ENCODE results near the gene CELF1. TPM values are rescaled to one million over a fixed set of nuclear protein-coding genes. Genes with fewer than 3 reads are reported as not detected.

CELF1 gene
- total and polyA plus RNA-seq, 2 donors (not counting 1 experiment from before 2014, with no cell fraction given) = 52.0 to 153 TPM

GRCh38 chr11:47417712-47418111, 135.2 kb downstream of the CELF1 start:
- intact Hi-C loops (cut with micrococcal nuclease) = no loop called here
- Histone ChIP-seq H3K27ac (ENCODE audit: low read length in 2 of 2) (no peak overlapping the region), H3K36me3 (replicated peaks in 1 of 2; ENCODE audit: control extremely low read depth in 1 of 2, control insufficient read depth in 1 of 2, extremely low read depth in 1 of 2, insufficient read depth in 2 of 2, low read length in 1 of 2) (peaks cover 0 to 55% of the 10 kb centered on the region in 2 experiments), H2AFZ (ENCODE audit: insufficient read depth, low read depth, low read length, poor library complexity, severe bottlenecking) (no peak overlapping the region), H3K4me3 (ENCODE audit: control extremely low read depth in 1 of 5, extremely low read depth in 1 of 5, insufficient read depth in 1 of 5, low read depth in 2 of 5, low read length in 4 of 5) (no peak overlapping the region), H3K27me3 (replicated peaks in 1 of 4; ENCODE audit: control extremely low read depth in 1 of 4, control insufficient read depth in 3 of 4, insufficient read depth in 4 of 4, low read length in 3 of 4) (no peaks in the 10 kb centered on the region), H3K79me2 (ENCODE audit: control insufficient read depth, insufficient read depth, low read length) (no peaks in the 10 kb centered on the region), H3K4me1 (ENCODE audit: control insufficient read depth in 2 of 2, insufficient read depth in 2 of 2, low read length in 2 of 2) (no peaks in the 10 kb centered on the region), H3K9ac (ENCODE audit: low read length) (no peak overlapping the region), H3K4me2 (replicated peaks; ENCODE audit: low read depth, low read length, poor library complexity, severe bottlenecking) (no peak overlapping the region), H4K20me1 (ENCODE audit: control insufficient read depth, insufficient read depth, low read length, poor library complexity, severe bottlenecking) (no peaks in the 10 kb centered on the region), H3K9me3 (ENCODE audit: control extremely low read depth in 1 of 3, control insufficient read depth in 2 of 3, insufficient read depth in 1 of 3, low read length in 2 of 3) (no peaks in the 10 kb centered on the region)
- Mint-ChIP-seq H3K4me3 (no peak overlapping the region), H3K4me1 (no peaks in the 10 kb centered on the region), H3K27me3 (no peaks in the 10 kb centered on the region), H3K27ac (no peak overlapping the region), H3K9me3 (ENCODE audit: insufficient read depth) (no peaks in the 10 kb centered on the region)
- POLR2A ChIA-PET = interaction anchor here (1.2 kb wide), 1 partner anchor 71 kb away, joined by 3 read pairs; no protein-coding TSS in a partner anchor
- ATAC-seq (ENCODE audit: low read depth) (no peak), DNase-seq (no peak)
- CTCF ChIA-PET = interaction anchor here (1.7 kb wide), 1 partner anchor 45 kb away, joined by 4 read pairs; no protein-coding TSS in a partner anchor
- WGBS (ENCODE audit: insufficient coverage) = 100% methylated on average over 6 of the region's 6 CpGs
- TF ChIP-seq EZH2 (IDR thresholded peaks at IDR 0.05; ENCODE audit: borderline replicate concordance, insufficient read depth, low read depth, low read length, poor library complexity, severe bottlenecking) (no peak), CTCF (IDR thresholded peaks at IDR 0.05) (no peak)

GRCh38 chr11:47415949-47416472, 136.9 kb downstream of the CELF1 start:
- Histone ChIP-seq H3K4me1 (ENCODE audit: control insufficient read depth in 2 of 2, insufficient read depth in 2 of 2, low read length in 2 of 2) (peaks cover 0 to 3% of the 10 kb centered on the region in 2 donors), H3K27ac (ENCODE audit: low read length in 2 of 2) (no peak overlapping the region), H2AFZ (ENCODE audit: insufficient read depth, low read depth, low read length, poor library complexity, severe bottlenecking) (no peak overlapping the region), H3K36me3 (replicated peaks in 1 of 2; ENCODE audit: control extremely low read depth in 1 of 2, control insufficient read depth in 1 of 2, extremely low read depth in 1 of 2, insufficient read depth in 2 of 2, low read length in 1 of 2) (peaks cover 0 to 50% of the 10 kb centered on the region in 2 experiments), H4K20me1 (ENCODE audit: control insufficient read depth, insufficient read depth, low read length, poor library complexity, severe bottlenecking) (no peaks in the 10 kb centered on the region), H3K79me2 (ENCODE audit: control insufficient read depth, insufficient read depth, low read length) (no peaks in the 10 kb centered on the region), H3K4me3 (ENCODE audit: control extremely low read depth in 1 of 5, extremely low read depth in 1 of 5, insufficient read depth in 1 of 5, low read depth in 2 of 5, low read length in 4 of 5) (no peak overlapping the region), H3K4me2 (replicated peaks; ENCODE audit: low read depth, low read length, poor library complexity, severe bottlenecking) (no peak overlapping the region), H3K27me3 (replicated peaks in 1 of 4; ENCODE audit: control extremely low read depth in 1 of 4, control insufficient read depth in 3 of 4, insufficient read depth in 4 of 4, low read length in 3 of 4) (no peaks in the 10 kb centered on the region), H3K9me3 (ENCODE audit: control extremely low read depth in 1 of 3, control insufficient read depth in 2 of 3, insufficient read depth in 1 of 3, low read length in 2 of 3) (no peaks in the 10 kb centered on the region), H3K9ac (ENCODE audit: low read length) (no peak overlapping the region)
- POLR2A ChIA-PET = interaction anchor here (0.6 kb wide), 1 partner anchor 160 kb away, joined by 8 read pairs; no protein-coding TSS in a partner anchor
- no peaks in the 10 kb centered on the region for H3K4me1 Mint-ChIP-seq
- TF ChIP-seq CTCF (IDR thresholded peaks at IDR 0.05) (no peak), EZH2 (IDR thresholded peaks at IDR 0.05; ENCODE audit: borderline replicate concordance, insufficient read depth, low read depth, low read length, poor library complexity, severe bottlenecking) (no peak)
- no peak for ATAC-seq (ENCODE audit: low read depth)
- no peak overlapping the region for H3K4me3 Mint-ChIP-seq
- H3K27me3 Mint-ChIP-seq = no peaks in the 10 kb centered on the region
- intact Hi-C loops (cut with micrococcal nuclease) = no loop called here
- no peak for DNase-seq
- H3K9me3 Mint-ChIP-seq (ENCODE audit: insufficient read depth) = no peaks in the 10 kb centered on the region
- 75% methylated on average over 8 of the region's 13 CpGs for WGBS (ENCODE audit: insufficient coverage)
- no peak overlapping the region for H3K27ac Mint-ChIP-seq
- CTCF ChIA-PET = no interaction called here
